HFFc6 (cell line): ENCODE results near the gene METTL25. TPM values are rescaled to one million over a fixed set of nuclear protein-coding genes. Genes with fewer than 3 reads are reported as not detected.

Experiments used
- DNase-seq: peaks from one replicate; pipeline ENCODE4 v3.0.0-alpha.2; 2018
- H3K27ac Mint-ChIP-seq: 2 replicates; pipeline ENCODE4 v1.8.0; 2020; ENCODE audit warnings: mild to moderate bottlenecking, mixed read lengths
- H3K27me3 Mint-ChIP-seq: 2 replicates; pipeline ENCODE4 v1.8.0; 2021; ENCODE audit warnings: mild to moderate bottlenecking, moderate library complexity, mixed read lengths; ENCODE audit not compliant: insufficient read depth
- H3K36me3 Mint-ChIP-seq: 2 replicates; pipeline ENCODE4 v1.8.0; 2021; ENCODE audit warnings: low read depth, mixed read lengths
- H3K4me1 Mint-ChIP-seq: 2 replicates; pipeline ENCODE4 v1.8.0; 2020; ENCODE audit warnings: low read depth, mixed read lengths
- H3K4me3 Mint-ChIP-seq: 2 replicates; pipeline ENCODE4 v1.8.0; 2020; ENCODE audit warnings: mild to moderate bottlenecking, moderate library complexity, mixed read lengths
- H3K9me3 Mint-ChIP-seq: 2 replicates; pipeline ENCODE4 v1.8.0; 2020; ENCODE audit warnings: mild to moderate bottlenecking, mixed read lengths
- total RNA-seq, 6 experiments: library from RNA; stranded (reverse); fragmentation: NEBNext Ultra II Directional; extraction: Animal tissue kit (Norgen Biotek cat#: 25700); gene quantifications; 2 replicates in 1 of 6; 3 replicates in 5 of 6; pipeline ENCODE4 v1.2.3, GENCODE V29; 2021
- TF ChIP-seq, protein P1 (sequence below): fragments of 200-600 bp; sonication (generic); IDR thresholded peaks from 2 replicates; pipeline ENCODE4 v1.5.0; 2021; ENCODE audit warnings: antibody characterized with exemption, mild to moderate bottlenecking

METTL25 gene
- total RNA-seq, 6 experiments from 2014 or later = 4.5 to 7.3 (median 5.8) TPM

DNA sequence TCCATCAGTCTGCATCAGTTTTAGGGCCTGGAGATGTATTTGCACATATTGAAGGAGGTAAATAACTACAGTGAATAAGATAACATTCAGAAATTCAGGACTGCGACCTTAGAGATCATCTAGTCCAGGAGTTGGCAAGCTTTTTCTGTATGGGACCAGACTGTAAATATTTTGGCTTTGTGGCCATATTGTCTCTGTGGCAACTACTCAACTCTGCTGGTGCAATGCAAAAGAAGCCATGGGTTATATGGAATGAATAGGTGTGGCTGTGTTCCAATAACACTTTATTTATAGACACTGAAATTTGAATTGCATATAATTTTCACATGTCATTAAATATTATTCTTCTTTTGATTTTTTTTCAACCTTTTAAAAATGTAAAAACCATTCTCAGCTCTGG, 156.6 kb downstream of the METTL25 start:
- H3K9me3 Mint-ChIP-seq = no peaks in the 10 kb centered on the region
- TF ChIP-seq, protein P1, sequence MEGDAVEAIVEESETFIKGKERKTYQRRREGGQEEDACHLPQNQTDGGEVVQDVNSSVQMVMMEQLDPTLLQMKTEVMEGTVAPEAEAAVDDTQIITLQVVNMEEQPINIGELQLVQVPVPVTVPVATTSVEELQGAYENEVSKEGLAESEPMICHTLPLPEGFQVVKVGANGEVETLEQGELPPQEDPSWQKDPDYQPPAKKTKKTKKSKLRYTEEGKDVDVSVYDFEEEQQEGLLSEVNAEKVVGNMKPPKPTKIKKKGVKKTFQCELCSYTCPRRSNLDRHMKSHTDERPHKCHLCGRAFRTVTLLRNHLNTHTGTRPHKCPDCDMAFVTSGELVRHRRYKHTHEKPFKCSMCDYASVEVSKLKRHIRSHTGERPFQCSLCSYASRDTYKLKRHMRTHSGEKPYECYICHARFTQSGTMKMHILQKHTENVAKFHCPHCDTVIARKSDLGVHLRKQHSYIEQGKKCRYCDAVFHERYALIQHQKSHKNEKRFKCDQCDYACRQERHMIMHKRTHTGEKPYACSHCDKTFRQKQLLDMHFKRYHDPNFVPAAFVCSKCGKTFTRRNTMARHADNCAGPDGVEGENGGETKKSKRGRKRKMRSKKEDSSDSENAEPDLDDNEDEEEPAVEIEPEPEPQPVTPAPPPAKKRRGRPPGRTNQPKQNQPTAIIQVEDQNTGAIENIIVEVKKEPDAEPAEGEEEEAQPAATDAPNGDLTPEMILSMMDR = no peak
- no peaks in the 10 kb centered on the region for H3K27me3 Mint-ChIP-seq
- H3K36me3 Mint-ChIP-seq = no peaks in the 10 kb centered on the region
- no peak overlapping the region for H3K4me3 Mint-ChIP-seq
- no peak overlapping the region for H3K27ac Mint-ChIP-seq
- H3K4me1 Mint-ChIP-seq = no peaks in the 10 kb centered on the region
- DNase-seq = no peak

- Mint-ChIP-seq H3K27me3 (no peaks in the 10 kb centered on the region), H3K4me3 (no peak overlapping the region), H3K36me3 (no peaks in the 10 kb centered on the region), H3K9me3 (no peaks in the 10 kb centered on the region), H3K4me1 (no peaks in the 10 kb centered on the region), H3K27ac (no peak overlapping the region)
- TF ChIP-seq, protein P1 = no peak
- no peak for DNase-seq
Observed at GRCh38 chr12:82515652-82516051, 157.3 kb downstream of the METTL25 start.

DNA sequence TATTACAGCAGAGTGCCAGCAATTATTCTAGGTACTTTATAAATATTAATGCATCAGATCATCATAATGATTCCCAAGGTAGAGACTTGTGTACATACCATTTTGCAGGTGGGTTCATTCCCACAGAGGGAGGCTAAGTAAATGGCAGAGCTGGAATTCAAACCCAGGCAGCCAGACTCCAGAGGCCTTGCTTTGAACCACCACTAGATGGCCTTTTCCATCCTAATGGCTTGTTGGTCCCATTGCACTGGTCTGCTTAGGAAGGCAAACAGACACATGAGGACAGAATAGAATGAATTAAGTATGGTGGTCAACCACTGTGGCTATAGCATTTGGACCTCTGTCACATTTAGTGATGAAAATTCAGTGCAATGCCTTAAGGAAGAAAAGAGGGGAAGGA, 158.7 kb downstream of the METTL25 start:
- Mint-ChIP-seq H3K4me3 (no peak overlapping the region), H3K27ac (no peak overlapping the region), H3K4me1 (no peaks in the 10 kb centered on the region), H3K27me3 (no peaks in the 10 kb centered on the region), H3K36me3 (no peaks in the 10 kb centered on the region), H3K9me3 (no peaks in the 10 kb centered on the region)
- DNase-seq = no peak
- TF ChIP-seq, protein P1 = peak; percentile 47; the same call in 1 of the 2 replicates

GRCh38 chr12:82517808-82518207, 159.5 kb downstream of the METTL25 start:
- Mint-ChIP-seq H3K27ac (no peak overlapping the region), H3K27me3 (no peaks in the 10 kb centered on the region), H3K9me3 (no peaks in the 10 kb centered on the region), H3K4me3 (no peak overlapping the region), H3K4me1 (no peaks in the 10 kb centered on the region), H3K36me3 (no peaks in the 10 kb centered on the region)
- TF ChIP-seq, protein P1 = no peak
- no peak for DNase-seq

GRCh38 chr12:82519510-82519909, 161.2 kb downstream of the METTL25 start:
- Mint-ChIP-seq H3K4me3 (no peak overlapping the region), H3K4me1 (no peaks in the 10 kb centered on the region), H3K36me3 (no peaks in the 10 kb centered on the region), H3K27ac (no peak overlapping the region), H3K27me3 (no peaks in the 10 kb centered on the region), H3K9me3 (no peaks in the 10 kb centered on the region)
- no peak for DNase-seq
- TF ChIP-seq, protein P1 = no peak

- Mint-ChIP-seq H3K27ac (no peak overlapping the region), H3K9me3 (no peaks in the 10 kb centered on the region), H3K4me3 (no peak overlapping the region), H3K4me1 (no peaks in the 10 kb centered on the region), H3K36me3 (no peaks in the 10 kb centered on the region), H3K27me3 (no peaks in the 10 kb centered on the region)
- TF ChIP-seq, protein P1 = no peak
- DNase-seq = no peak
Observed at GRCh38 chr12:82522285-82522684, 164.0 kb downstream of the METTL25 start.
